ENCODE results near the gene PLSCR1. TPM values are rescaled to one million over a fixed set of nuclear protein-coding genes. Genes with fewer than 3 reads are reported as not detected.

The PLSCR1 gene
- polyA plus RNA-seq, 2 of the 4 experiments (the other 2 are of a cell fraction), result 37.1 to 54.4 TPM

DNA sequence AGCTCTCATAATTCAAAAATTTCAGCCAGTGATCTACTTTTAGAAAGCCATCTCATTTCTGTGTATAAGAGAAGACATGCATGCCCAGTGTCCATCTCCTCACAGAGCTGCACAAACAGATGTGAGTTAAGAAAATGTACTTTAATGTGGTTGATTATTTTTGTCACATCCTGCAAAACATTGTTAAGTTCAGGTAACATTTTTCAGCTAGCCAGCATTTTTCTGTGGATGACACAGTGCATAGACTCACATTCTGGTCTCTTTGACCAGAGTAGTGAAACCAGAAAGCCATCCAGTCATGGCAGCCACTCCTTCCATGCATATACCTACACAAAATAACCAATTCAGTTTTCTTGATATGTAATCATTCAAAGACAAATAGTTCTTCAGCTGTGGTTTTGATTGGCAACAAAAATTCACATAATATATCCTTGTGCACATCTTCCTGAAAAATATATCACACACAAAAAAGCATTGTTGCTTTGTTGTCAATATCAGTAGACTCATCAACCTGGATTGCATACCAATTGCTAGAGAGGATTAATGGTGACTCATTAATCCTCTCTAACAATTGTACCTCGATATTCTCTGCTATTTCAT is 2.1 kb upstream of the PLSCR1 start:
- 0% methylated on average over 1 of the region's 1 CpG for WGBS (ENCODE audit: missing lambda C conversion rate)

DNA sequence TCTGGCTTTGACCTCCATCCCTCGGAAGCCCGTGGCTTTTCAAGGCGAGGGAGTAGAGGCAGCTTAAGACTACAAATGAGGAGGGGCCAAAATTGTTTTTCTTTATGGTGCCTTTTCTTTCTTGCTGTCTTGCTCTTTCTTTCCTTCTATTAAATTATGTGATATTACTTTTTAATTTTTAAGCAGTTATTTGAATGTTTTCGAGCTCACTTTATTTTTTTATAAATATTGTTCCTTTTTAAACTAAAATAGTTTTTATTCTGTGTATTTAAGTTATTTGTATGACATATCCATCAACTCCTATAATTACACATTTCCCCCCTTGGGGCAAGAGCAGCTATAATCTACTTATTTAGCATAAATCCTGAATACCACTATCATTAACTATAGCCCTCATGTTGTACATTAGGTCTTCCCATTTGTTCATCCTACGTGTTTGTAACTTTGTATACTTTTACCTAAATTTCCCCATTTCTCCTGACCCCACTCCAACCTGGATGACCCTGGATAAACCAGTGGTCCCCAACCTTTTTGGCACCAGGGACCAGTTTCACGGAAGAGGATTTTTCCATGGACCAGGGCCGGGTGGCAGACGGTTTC is 622 bp upstream of the PLSCR1 start:
- no peak for FAIRE-seq
- ChIA-PET POLR2A (interaction anchor here (0.7 to 2.6 kb wide), 13 partner anchors 8 to 384 kb away, joined by 3 to 15 read pairs (median 4); partner anchors contain the start of genes PLOD2 and PLSCR2), CTCF (interaction anchor here (0.8 to 1.2 kb wide), 2 partner anchors 10 to 12 kb away, joined by 3 read pairs; no protein-coding TSS in a partner anchor)
- Histone ChIP-seq H3K4me3 (peak overlapping the region; percentile 93), H3K27ac (peak overlapping the region; percentile 88 to 93), H3K4me1 (peaks cover 25% of the 10 kb centered on the region; the same call in 2 of the 3 replicates), H3K4me2 (peak overlapping the region; percentile 86), H3K9me3 (no peaks in the 10 kb centered on the region)
- no peak for ATAC-seq
- TF ChIP-seq CHD2 (IDR thresholded peaks at IDR 0.05; ENCODE audit: low read length, partially characterized antibody) (no peak), POLR2A (IDR thresholded peaks at IDR 0.05; ENCODE audit: low read length) (no peak), PHF8 (IDR thresholded peaks at IDR 0.05; ENCODE audit: borderline replicate concordance, low read depth) (no peak), HOXB5 (CRISPR knock-in tag; IDR thresholded peaks at IDR 0.05) (no peak), HEYL (CRISPR knock-in tag; IDR thresholded peaks at IDR 0.05) (no peak), GATA3 (IDR thresholded peaks at IDR 0.05; ENCODE audit: borderline replicate concordance) (no peak), TP53 (CRISPR knock-in tag; IDR thresholded peaks at IDR 0.05) (no peak), CHD4 (IDR thresholded peaks at IDR 0.05; ENCODE audit: borderline replicate concordance) (no peak), HOXA7 (CRISPR knock-in tag; IDR thresholded peaks at IDR 0.05) (no peak)
- TF ChIP-seq, protein P1, sequence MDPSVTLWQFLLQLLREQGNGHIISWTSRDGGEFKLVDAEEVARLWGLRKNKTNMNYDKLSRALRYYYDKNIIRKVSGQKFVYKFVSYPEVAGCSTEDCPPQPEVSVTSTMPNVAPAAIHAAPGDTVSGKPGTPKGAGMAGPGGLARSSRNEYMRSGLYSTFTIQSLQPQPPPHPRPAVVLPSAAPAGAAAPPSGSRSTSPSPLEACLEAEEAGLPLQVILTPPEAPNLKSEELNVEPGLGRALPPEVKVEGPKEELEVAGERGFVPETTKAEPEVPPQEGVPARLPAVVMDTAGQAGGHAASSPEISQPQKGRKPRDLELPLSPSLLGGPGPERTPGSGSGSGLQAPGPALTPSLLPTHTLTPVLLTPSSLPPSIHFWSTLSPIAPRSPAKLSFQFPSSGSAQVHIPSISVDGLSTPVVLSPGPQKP (IDR thresholded peaks at IDR 0.05; ENCODE audit: low read depth, low read length), result no peak
- WGBS (ENCODE audit: missing lambda C conversion rate), result 47% methylated on average over 8 of the region's 8 CpGs
- no peak for DNase-seq (ENCODE audit: low read depth in 1 of 2, low spot score in 1 of 2)

More for the DNA sequence above, 2.1 kb upstream of the PLSCR1 start:
- Histone ChIP-seq H3K4me3 (no peak overlapping the region), H3K9me3 (no peaks in the 10 kb centered on the region), H3K4me1 (peaks cover 33% of the 10 kb centered on the region; the same call in 2 of the 3 replicates), H3K27ac (no peak overlapping the region), H3K4me2 (no peak overlapping the region)
- FAIRE-seq, result no peak
- POLR2A ChIA-PET, result no interaction called here
- CTCF ChIA-PET, result no interaction called here
- TF ChIP-seq CBX8 (IDR thresholded peaks at IDR 0.05), result no peak
- TF ChIP-seq HDAC2 (IDR thresholded peaks at IDR 0.05), result no peak
- ATAC-seq, result no peak
- no peak for DNase-seq (ENCODE audit: low read depth in 1 of 2, low spot score in 1 of 2)

- Histone ChIP-seq H3K4me1 (peaks cover 24% of the 10 kb centered on the region; the same call in 2 of the 3 replicates), H3K4me2 (peak overlapping the region; percentile 86), H3K4me3 (peak overlapping the region; percentile 93), H3K9me3 (no peaks in the 10 kb centered on the region), H3K27ac (peak overlapping the region; percentile 88 to 93)
- WGBS (ENCODE audit: missing lambda C conversion rate), result 7% methylated on average over 10 of the region's 10 CpGs
- TF ChIP-seq RFX5 (IDR thresholded peaks at IDR 0.05), result no peak
- no peak for TF ChIP-seq CBX8 (IDR thresholded peaks at IDR 0.05)
- no peak for TF ChIP-seq RCOR1 (IDR thresholded peaks at IDR 0.05; ENCODE audit: low read depth, low read length)
- TF ChIP-seq SMC3 (IDR thresholded peaks at IDR 0.05), result no peak
- TF ChIP-seq, protein P2, sequence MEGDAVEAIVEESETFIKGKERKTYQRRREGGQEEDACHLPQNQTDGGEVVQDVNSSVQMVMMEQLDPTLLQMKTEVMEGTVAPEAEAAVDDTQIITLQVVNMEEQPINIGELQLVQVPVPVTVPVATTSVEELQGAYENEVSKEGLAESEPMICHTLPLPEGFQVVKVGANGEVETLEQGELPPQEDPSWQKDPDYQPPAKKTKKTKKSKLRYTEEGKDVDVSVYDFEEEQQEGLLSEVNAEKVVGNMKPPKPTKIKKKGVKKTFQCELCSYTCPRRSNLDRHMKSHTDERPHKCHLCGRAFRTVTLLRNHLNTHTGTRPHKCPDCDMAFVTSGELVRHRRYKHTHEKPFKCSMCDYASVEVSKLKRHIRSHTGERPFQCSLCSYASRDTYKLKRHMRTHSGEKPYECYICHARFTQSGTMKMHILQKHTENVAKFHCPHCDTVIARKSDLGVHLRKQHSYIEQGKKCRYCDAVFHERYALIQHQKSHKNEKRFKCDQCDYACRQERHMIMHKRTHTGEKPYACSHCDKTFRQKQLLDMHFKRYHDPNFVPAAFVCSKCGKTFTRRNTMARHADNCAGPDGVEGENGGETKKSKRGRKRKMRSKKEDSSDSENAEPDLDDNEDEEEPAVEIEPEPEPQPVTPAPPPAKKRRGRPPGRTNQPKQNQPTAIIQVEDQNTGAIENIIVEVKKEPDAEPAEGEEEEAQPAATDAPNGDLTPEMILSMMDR (IDR thresholded peaks at IDR 0.05), result no peak
- ATAC-seq, result no peak; a peak in 3 of 6 replicates
- FAIRE-seq, result no peak
- ChIA-PET CTCF (interaction anchor here (1.2 kb wide), 1 partner anchor 8 kb away, joined by 3 read pairs; no protein-coding TSS in a partner anchor), POLR2A (interaction anchor here (0.6 to 2.6 kb wide), 5 partner anchors 8 to 381 kb away, joined by 3 to 15 read pairs (median 3); partner anchors contain the start of gene PLSCR2)
- DNase-seq (ENCODE audit: low read depth in 1 of 2, low spot score in 1 of 2), result peak in 1 of 2 experiments; percentile 7
Measured at GRCh38 chr3:146543461-146544001, 876 bp downstream of the PLSCR1 start.

All from A549 (cell line).